ENCODE data around the gene PATJ. TPM values are rescaled to one million over a fixed set of nuclear protein-coding genes. Genes with fewer than 3 reads are reported as not detected.
"Not testable (repeated sequence)": the region's sequence is repeated elsewhere in the genome, so short reads cannot be mapped to it uniquely, and the experiment has no call there.

The PATJ gene
- total RNA-seq, 4 donors from 2014 or later = 47.6 to 105 (median 70.8) TPM

- Histone ChIP-seq H3K4me1 (no peaks in the 10 kb centered on the region), H3K27ac (no peak overlapping the region), H3K36me3 (peaks cover 0 to 100% (median 15%) of the 10 kb centered on the region in 3 donors), H3K27me3 (no peaks in the 10 kb centered on the region), H3K9me3 (no peaks in the 10 kb centered on the region), H3K4me3 (no peak overlapping the region)
- TF ChIP-seq CTCF (IDR thresholded peaks at IDR 0.05) (no peak), POLR2A (IDR thresholded peaks at IDR 0.05) (no peak)
- no peak for DNase-seq
- 57 to 71% methylated on average over 1 of the region's 1 CpG for WGBS, 2 donors
- intact Hi-C loops (cut with DNase I) = no loop called here
These were observed 83.1 kb downstream of the PATJ start for GRCh38 chr1:61825393-61825792.

GRCh38 chr1:61828805-61829204 lies 86.5 kb downstream of the PATJ start:
- no peak for TF ChIP-seq CTCF (IDR thresholded peaks at IDR 0.05)
- TF ChIP-seq POLR2A (IDR thresholded peaks at IDR 0.05) = no peak
- Histone ChIP-seq H3K27ac (no peak overlapping the region), H3K27me3 (no peaks in the 10 kb centered on the region), H3K4me1 (no peaks in the 10 kb centered on the region), H3K36me3 (peaks cover 0 to 100% (median 9%) of the 10 kb centered on the region in 3 donors), H3K4me3 (no peak overlapping the region), H3K9me3 (no peaks in the 10 kb centered on the region)
- 66 to 71% methylated on average over 3 of the region's 3 CpGs for WGBS, 2 donors
- DNase-seq = no peak
- intact Hi-C loops (cut with DNase I) = no loop called here

DNA sequence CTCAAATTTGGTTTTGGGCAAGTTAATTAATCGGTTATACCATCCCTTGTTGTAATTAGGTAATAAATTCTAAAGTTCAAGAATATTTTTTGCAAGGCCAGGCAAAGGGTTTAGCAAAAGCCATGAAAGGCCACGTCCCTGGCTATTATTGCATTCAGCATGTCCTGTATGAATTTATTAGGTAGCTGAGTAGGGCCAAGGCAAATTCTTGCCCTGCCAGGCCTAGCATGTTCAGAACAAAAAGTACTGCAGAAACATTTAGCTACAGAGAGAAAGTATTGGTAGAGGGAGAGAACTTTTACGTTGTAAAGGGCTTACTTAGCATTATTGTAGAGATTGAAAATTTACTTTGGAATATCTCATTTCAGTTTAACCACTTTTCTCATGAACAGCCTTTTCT lies 94.4 kb downstream of the PATJ start:
- no peaks in the 10 kb centered on the region for H3K9me3 ChIP-seq
- H3K4me3 ChIP-seq = no peak overlapping the region
- H3K36me3 ChIP-seq = peaks cover 0 to 72% (median 0%) of the 10 kb centered on the region in 3 donors
- TF ChIP-seq CTCF (IDR thresholded peaks at IDR 0.05) (no peak), POLR2A (IDR thresholded peaks at IDR 0.05) (no peak)
- no peaks in the 10 kb centered on the region for H3K27me3 ChIP-seq
- peak overlapping the region in 2 of 4 donors; percentile 27 to 28 for H3K27ac ChIP-seq
- WGBS, 2 donors = 54 to 89% methylated on average over 3 of the region's 3 CpGs
- intact Hi-C loops (cut with DNase I) = no loop called here
- no peak for DNase-seq
- no peaks in the 10 kb centered on the region for H3K4me1 ChIP-seq

GRCh38 chr1:61837607-61838006 lies 95.3 kb downstream of the PATJ start:
- H3K27me3 ChIP-seq; intact Hi-C loops (cut with DNase I); H3K4me1 ChIP-seq; H3K9me3 ChIP-seq; DNase-seq; H3K4me3 ChIP-seq: not testable (repeated sequence)
- peak overlapping the region in 2 of 4 donors; percentile 27 to 28 for H3K27ac ChIP-seq
- WGBS, 2 donors = 64 to 70% methylated on average over 2 to 6 of the region's 6 CpGs
- peaks cover 0 to 70% (median 0%) of the 10 kb centered on the region in 3 donors for H3K36me3 ChIP-seq

GRCh38 chr1:61839679-61840078 lies 97.4 kb downstream of the PATJ start:
- Histone ChIP-seq H3K27ac (no peak overlapping the region), H3K9me3 (no peaks in the 10 kb centered on the region), H3K27me3 (no peaks in the 10 kb centered on the region), H3K4me1 (no peaks in the 10 kb centered on the region), H3K36me3 (peaks cover 0 to 60% (median 0%) of the 10 kb centered on the region in 3 donors), H3K4me3 (no peak overlapping the region)
- DNase-seq = no peak
- WGBS, 2 donors = 51 to 53% methylated on average over 2 of the region's 2 CpGs
- TF ChIP-seq CTCF (IDR thresholded peaks at IDR 0.05) = no peak
- TF ChIP-seq POLR2A (IDR thresholded peaks at IDR 0.05) = no peak
- intact Hi-C loops (cut with DNase I) = no loop called here

DNA sequence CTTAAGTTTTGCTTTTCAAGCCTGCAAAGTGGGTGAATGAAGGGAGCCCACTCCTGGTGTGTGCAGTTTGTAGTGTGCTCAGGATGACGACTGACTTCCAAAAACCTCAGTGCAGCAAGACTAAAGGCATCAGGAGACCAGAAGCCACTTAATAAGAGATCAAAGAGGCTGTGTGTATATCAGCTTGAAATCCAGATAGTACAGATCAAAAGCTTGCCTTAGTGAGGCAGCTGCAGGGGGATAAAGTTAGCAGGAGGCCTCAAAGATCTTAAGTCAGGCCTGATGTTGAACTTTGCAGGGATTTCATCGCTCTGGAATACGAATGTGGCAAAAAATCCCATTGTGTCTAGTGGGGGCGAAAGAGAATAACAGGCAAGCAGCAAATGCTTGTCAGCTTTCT lies 99.8 kb downstream of the PATJ start:
- Histone ChIP-seq H3K9me3 (no peaks in the 10 kb centered on the region), H3K27ac (no peak overlapping the region), H3K4me3 (no peak overlapping the region), H3K4me1 (no peaks in the 10 kb centered on the region), H3K27me3 (no peaks in the 10 kb centered on the region), H3K36me3 (peaks cover 0 to 56% (median 0%) of the 10 kb centered on the region in 3 donors)
- WGBS, 2 donors = 79 to 83% methylated on average over 3 to 4 of the region's 4 CpGs
- intact Hi-C loops (cut with DNase I) = no loop called here
- DNase-seq = no peak
- TF ChIP-seq CTCF (IDR thresholded peaks at IDR 0.05) = no peak
- TF ChIP-seq POLR2A (IDR thresholded peaks at IDR 0.05) = no peak

All from esophagus squamous epithelium (tissue), 5 donors.